Lower leg skin (tissue), 3 donors: ENCODE measurements around the gene UBN1.

Source experiments
- POLR2A ChIP-seq, 2 donors: fragments of 450-650 bp; IDR thresholded peaks; one replicate each; pipeline ENCODE4 v1.6.1; 2016 to 2017; ENCODE audit warnings: antibody characterized with exemption in 2 of 2, mild to moderate bottlenecking in 1 of 2, moderate library complexity in 1 of 2
- TF ChIP-seq, protein P1 (sequence below), 3 donors: fragments of 450-650 bp; IDR thresholded peaks; one replicate each; pipeline ENCODE4 v1.5.1; 2016; ENCODE audit warnings: antibody characterized with exemption in 3 of 3, mild to moderate bottlenecking in 3 of 3, moderate library complexity in 2 of 3

DNA sequence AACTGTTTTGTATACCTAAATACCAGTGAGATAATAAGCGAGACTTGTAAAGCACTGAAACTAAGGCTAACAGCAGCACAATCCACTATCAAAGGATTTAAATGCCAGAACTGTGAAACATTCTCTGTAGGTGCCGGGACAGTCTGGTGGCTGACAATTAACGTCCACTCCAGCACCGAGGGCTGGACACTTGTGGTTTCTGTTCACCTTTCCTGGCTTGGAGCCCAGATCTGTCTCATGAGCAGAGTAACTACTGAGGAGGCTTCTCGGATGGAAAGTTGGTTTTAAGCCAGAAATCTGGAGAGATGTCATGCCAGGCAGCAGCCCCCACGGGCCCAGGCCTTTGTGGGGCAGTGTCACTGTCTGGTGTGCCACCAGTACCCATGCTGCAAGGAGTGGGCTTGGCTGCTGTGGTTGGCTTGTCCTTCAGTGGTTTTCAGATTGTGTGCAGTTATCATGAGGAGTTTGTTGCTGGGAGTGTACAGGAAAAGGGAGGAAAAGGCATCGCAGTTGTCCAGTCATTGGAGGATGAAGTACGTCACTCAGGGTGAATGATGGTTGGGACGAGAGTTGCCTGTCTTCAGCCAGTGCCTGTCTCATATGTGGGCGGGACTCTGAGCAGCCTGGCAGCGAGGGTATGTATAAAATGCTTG, 35.5 kb downstream of the UBN1 start:
- TF ChIP-seq, protein P1, sequence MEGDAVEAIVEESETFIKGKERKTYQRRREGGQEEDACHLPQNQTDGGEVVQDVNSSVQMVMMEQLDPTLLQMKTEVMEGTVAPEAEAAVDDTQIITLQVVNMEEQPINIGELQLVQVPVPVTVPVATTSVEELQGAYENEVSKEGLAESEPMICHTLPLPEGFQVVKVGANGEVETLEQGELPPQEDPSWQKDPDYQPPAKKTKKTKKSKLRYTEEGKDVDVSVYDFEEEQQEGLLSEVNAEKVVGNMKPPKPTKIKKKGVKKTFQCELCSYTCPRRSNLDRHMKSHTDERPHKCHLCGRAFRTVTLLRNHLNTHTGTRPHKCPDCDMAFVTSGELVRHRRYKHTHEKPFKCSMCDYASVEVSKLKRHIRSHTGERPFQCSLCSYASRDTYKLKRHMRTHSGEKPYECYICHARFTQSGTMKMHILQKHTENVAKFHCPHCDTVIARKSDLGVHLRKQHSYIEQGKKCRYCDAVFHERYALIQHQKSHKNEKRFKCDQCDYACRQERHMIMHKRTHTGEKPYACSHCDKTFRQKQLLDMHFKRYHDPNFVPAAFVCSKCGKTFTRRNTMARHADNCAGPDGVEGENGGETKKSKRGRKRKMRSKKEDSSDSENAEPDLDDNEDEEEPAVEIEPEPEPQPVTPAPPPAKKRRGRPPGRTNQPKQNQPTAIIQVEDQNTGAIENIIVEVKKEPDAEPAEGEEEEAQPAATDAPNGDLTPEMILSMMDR (IDR thresholded peaks at IDR 0.05) = no peak
- no peak for TF ChIP-seq POLR2A (IDR thresholded peaks at IDR 0.05)
